ENCODE results near the gene SMTNL2.
A peak's percentile ranks its signal among the peaks of the same experiment; 100 is the strongest.
"Not testable (repeated sequence)": the region's sequence is repeated elsewhere in the genome, so short reads cannot be mapped to it uniquely, and the experiment has no call there.

Gene SMTNL2

GRCh38 chr17:4604736-4605135, 20.4 kb downstream of the SMTNL2 start:
- DNase-seq, result not testable (repeated sequence)

DNA sequence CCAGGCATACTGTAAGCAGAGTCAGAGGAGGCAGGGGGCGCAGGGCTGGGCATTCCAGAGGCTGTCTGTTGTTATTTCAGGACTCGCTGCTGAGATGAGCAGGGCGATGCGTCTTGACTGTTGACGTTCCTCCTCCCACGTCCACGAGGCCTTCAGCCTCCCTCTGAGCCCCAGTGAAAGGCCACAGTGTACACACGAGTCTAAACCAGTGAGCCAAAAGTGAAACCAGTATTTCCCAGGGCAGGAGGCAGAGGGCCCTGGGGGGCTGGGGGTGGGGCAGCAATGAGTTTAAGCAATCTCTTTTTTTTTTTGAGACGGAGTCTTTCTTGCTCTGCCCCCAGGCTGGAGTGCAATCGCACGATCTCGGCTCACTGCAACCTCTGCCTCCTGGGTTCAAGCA, 21.5 kb downstream of the SMTNL2 start:
- peak; percentile 44 to 76 (median 63) for DNase-seq

- DNase-seq, result peak in 1 of 3 donors; percentile 17
Measured at GRCh38 chr17:4607261-4607741, 23.0 kb downstream of the SMTNL2 start.

DNA sequence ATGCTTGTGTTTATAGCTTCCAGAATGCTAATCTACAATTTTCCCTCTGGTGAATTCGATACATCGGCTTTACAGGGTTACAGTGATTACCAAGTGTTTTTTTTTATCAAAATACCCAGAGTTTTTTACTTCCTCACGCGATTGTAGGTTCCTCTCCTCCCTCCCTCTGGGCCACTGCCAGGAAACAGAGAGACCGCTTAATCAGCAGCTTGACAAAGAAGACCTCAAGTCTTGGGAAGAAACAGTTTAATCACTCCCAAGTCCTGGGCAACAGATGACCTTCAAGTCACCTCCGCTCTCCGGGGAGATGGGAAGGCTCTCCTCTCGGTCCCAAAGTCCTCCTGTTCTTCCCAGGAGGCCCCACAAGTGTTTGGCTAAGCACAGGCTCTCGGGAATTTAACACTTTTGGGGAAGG, 23.5 kb downstream of the SMTNL2 start:
- peak; percentile 89 to 92 (median 90) for DNase-seq

- no peak for DNase-seq
Measured at GRCh38 chr17:4609761-4610160, 25.4 kb downstream of the SMTNL2 start.

DNA sequence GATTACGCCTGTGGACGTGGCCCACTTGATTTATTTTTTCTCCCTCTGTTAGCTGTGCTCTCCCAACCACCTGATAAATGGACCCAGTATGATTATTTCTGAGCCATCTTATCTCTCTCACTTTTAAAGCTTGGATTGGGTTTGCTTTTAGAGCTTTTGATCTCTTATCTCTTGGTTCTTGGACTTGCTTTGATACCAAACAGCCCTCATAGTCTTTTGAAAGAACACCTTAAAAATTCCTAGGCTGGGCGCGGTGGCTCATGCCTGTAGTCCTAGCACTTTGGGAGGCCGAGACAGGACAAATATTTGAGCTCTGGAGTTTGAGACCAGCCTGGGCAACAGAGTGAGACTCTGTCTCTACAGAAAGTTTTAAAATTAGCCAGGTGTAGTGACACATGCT, 25.8 kb downstream of the SMTNL2 start:
- no peak for DNase-seq

- DNase-seq, result no peak
Measured at GRCh38 chr17:4610656-4611055, 26.3 kb downstream of the SMTNL2 start.

GRCh38 chr17:4616476-4616875, 32.1 kb downstream of the SMTNL2 start:
- no peak for DNase-seq

- no peak for DNase-seq
Measured at GRCh38 chr17:4617090-4617489, 32.8 kb downstream of the SMTNL2 start.

DNA sequence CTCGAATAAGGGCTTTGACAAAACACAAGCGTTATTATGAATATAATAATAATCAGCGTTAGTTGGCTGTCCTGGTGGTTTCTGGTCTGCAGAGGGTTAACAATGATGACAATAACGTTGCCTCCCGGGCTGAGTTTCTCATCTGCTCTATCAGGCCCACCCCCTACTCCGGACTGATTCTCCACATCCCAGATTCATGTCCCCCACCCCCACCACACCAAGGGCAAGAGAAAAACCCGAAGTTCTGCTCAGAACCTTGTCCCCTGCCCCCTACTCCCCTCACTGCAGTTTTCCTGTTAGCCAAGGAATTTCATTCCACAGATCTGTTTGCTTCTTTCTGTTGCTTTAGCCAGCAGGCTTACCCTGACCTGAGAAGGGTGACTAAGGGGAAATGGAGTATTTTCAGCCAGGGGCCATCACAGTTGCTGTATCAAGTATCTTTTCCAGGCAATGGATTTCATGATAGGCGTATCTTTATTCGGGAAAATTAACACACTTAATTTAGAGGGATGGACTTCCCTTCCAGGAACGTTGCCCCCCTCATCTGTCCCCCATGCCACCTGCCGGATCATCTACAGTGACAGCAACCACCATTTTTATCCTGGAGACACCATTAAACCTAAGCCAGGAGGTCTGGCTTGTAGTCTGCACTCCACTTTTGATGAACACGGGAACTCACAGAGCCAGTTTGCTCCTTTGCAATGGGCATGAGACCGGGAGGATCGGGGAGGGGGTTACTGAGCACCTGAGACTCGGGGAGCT, 33.4 kb downstream of the SMTNL2 start:
- no peak for DNase-seq

GRCh38 chr17:4620531-4621101, 36.3 kb downstream of the SMTNL2 start:
- no peak for DNase-seq

GRCh38 chr17:4622375-4622774, 38.0 kb downstream of the SMTNL2 start:
- DNase-seq, result no peak

GRCh38 chr17:4623249-4623648, 38.9 kb downstream of the SMTNL2 start:
- peak; percentile 60 to 72 (median 65) for DNase-seq

GRCh38 chr17:4624451-4624911, 40.2 kb downstream of the SMTNL2 start:
- peak; percentile 83 to 96 (median 90) for DNase-seq

- DNase-seq, result no peak
Measured at GRCh38 chr17:4625181-4625617, 40.9 kb downstream of the SMTNL2 start.

DNA sequence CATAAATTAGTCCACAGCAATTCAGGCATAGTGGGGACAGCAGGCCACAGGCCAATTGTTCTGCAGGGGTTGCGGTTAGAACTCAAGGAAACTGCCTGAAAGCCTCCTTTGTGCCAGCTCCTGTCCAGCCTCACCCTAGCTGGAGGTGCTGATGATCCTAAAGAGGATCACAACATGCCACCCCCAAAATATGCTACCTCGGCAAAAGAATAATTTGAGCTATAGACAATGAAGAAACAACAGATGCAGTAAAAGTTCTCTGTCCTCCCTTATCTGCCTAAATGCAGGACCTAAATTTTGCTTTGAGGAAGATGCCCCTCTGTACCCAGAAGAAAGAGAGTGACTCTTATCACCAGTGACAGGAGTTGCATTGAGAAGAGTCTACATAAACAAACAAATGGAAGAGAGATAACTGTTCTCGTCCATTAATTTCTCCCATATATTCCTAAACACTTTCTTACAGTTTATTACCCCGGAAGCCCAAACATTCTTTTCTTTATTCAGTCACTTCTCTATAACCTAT, 42.5 kb downstream of the SMTNL2 start:
- DNase-seq, result no peak

DNA sequence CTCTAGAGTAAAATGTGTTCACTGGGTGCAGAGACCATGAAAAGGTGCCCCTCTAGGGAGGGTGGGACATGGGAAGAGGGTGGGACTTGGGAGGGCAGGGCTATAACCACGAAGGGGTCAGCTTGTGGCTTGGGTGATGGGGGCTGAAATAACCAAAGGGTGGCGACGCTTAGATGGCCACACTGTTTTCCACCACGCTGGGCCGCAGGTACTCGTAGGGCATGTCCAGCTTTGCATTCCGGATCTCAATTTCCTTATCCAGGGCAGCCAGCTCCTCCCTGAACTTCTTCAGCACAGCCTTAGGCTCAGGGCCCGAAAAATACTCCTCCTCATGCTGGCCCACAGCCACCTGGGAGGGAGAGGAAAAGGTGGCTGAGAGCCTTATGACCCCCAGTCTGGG, 47.1 kb downstream of the SMTNL2 start:
- DNase-seq, result no peak

- no peak for DNase-seq
Measured at GRCh38 chr17:4631836-4632580, 47.7 kb downstream of the SMTNL2 start.

DNA sequence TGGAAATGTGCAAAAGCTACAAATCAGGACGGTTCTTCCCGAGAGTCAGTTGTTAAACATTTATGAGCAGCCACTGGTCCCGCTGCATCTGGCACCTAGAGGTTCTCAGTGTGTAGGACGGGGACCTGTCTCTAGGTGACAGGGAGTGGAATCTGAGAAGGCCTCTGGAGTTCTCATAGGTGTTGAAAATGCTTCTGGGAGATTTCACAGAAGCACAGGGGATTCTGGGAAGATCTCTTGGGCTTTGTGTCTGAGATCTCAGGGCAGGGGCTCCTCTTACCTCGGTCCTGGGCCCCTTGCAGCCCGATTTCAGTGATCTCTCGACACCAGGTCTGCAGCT, 48.2 kb downstream of the SMTNL2 start:
- DNase-seq, result no peak

DNA sequence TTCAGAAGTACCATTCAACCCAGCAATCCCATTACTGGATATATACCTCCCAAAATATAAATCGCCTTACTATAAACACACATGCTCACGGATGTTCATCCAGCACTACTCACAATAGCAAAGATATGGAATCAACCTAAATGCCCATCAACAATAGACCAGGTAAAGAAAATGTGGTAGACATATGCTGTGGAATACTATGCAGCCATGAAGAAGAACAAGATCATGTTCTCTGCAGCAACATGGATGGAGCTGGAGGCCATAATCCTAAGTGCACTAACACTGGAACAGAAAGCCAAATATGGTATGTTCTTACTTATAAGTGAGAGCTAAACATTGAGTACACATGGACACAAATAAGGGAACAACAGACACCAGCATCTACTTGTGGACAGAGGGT, 49.3 kb downstream of the SMTNL2 start:
- no peak for DNase-seq

DNA sequence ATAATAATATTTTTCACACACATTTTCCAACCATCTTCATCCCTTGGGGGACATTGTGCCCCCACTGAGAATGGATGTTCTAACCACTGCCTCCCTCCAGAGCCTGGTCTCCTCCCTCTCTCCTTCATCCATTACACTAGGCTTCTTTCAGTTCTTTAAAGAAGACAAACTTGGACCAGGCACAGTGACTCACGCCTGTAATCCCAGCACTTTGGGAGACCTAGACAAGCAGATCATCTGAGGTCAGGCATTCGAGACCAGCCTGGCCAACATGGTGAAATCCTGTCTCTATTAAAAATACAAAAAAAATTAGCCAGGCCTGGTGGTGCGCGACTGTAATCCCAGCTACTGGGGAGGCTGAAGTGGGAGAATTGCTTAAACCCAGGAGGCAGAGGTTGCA, 50.6 kb downstream of the SMTNL2 start:
- DNase-seq, result no peak

DNA sequence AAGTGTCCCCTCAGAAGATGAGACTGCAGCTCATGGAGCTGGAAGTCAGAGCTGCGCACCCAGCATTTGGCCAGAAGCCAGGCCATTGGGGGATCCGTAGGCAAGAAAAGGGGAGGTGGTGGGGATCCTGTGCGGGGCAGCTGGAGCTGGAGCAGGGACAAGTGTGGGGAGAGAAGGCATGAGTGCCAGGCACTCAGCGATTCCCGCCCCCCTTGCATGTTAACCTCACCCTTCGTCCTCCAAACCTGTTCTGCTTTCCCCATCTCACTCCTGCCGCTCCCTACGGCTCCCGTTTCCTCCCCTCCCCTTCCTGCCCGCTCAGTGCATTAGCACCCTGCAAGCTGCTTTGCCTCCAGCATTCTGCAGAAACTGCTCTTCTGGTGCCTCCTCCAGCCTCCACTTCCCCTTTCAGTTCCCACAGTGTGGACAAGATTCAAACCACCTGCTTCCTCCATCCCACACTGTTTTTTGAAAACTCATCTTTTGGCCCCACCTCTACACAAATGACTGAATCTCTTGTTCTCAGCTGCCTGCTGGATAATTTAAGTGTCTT, 51.6 kb downstream of the SMTNL2 start:
- peak; percentile 62 to 70 (median 67) for DNase-seq

GRCh38 chr17:4636474-4637100, 52.3 kb downstream of the SMTNL2 start:
- no peak for DNase-seq

Data from suppressor macrophage treated with lipopolysaccharide for 1 hour (primary cell).